A673 (cell line): Measurements from ENCODE around the gene TPGS1. TPM values are rescaled to one million over a fixed set of nuclear protein-coding genes. Genes with fewer than 3 reads are reported as not detected.
A peak's percentile ranks its signal among the peaks of the same experiment; 100 is the strongest.

Experiments
- BruUV-seq: library from RNA; stranded (reverse); fragments of 400-500 nt; replicated peaks from 2 replicates; lab custom pipeline; 2021; lab: Mats Ljungman, UMichigan
- CTCF ChIA-PET: fragments of 300-600 bp; sonication (Branson Sonifier 250); formaldehyde crosslinking; loops from one replicate; lab custom pipeline; 2022; ENCODE audit warnings: antibody characterized with exemption; lab: Charles Lee
- POLR2A ChIA-PET: fragments of 300-600 bp; sonication (Branson Sonifier 250); formaldehyde crosslinking; loops from one replicate; lab custom pipeline; 2022; ENCODE audit warnings: antibody characterized with exemption; ENCODE audit not compliant: low non-redundant PET; lab: Charles Lee
- DNase-seq: peaks from one replicate; pipeline ENCODE4 v3.0.0-alpha.2; 2015; ENCODE audit warnings: low spot score
- H3K27ac ChIP-seq: fragments of 200-600 bp; sonication (generic); 2 replicates; pipeline ENCODE4 v1.5.1; 2016; ENCODE audit warnings: mixed run types, low read depth, mild to moderate bottlenecking, mixed read lengths, antibody characterized with exemption, low read length; ENCODE audit not compliant: poor library complexity, severe bottlenecking
- H3K27me3 ChIP-seq: fragments of 200-600 bp; sonication (generic); replicated peaks from 2 replicates; pipeline ENCODE4 v1.6.1; 2017; ENCODE audit warnings: mixed run types, low read depth, mild to moderate bottlenecking, mixed read lengths, antibody characterized with exemption, low read length; ENCODE audit not compliant: insufficient read depth, poor library complexity
- H3K36me3 ChIP-seq: fragments of 200-600 bp; sonication (generic); 2 replicates; pipeline ENCODE4 v1.6.1; 2016; ENCODE audit warnings: mixed run types, mild to moderate bottlenecking, mixed read lengths, antibody characterized with exemption, low read length; ENCODE audit not compliant: insufficient read depth, poor library complexity, severe bottlenecking
- H3K4me1 ChIP-seq: fragments of 200-600 bp; sonication (generic); 2 replicates; pipeline ENCODE4 v1.6.1; 2017; ENCODE audit warnings: mixed run types, mild to moderate bottlenecking, mixed read lengths, antibody characterized with exemption, low read length; ENCODE audit not compliant: insufficient read depth, poor library complexity, severe bottlenecking
- H3K4me3 ChIP-seq: fragments of 200-600 bp; sonication (generic); 2 replicates; pipeline ENCODE4 v1.5.1; 2016; ENCODE audit warnings: low read depth, mixed run types, mild to moderate bottlenecking, mixed read lengths, low read length; ENCODE audit not compliant: poor library complexity, severe bottlenecking
- H3K9me3 ChIP-seq: fragments of 200-600 bp; sonication (generic); 2 replicates; pipeline ENCODE4 v1.6.1; 2016; ENCODE audit warnings: mixed run types, low read depth, mild to moderate bottlenecking, mixed read lengths, antibody characterized with exemption, low read length; ENCODE audit not compliant: poor library complexity, severe bottlenecking
- CTCF ChIP-seq: fragments of 300-800, 200-600 bp; sonication (generic); conservative IDR thresholded peaks from 2 replicates; pipeline ENCODE4 v1.5.1; 2017; ENCODE audit warnings: low read depth, mild to moderate bottlenecking, antibody characterized with exemption, low read length, moderate library complexity, mixed read lengths
- EZH2 ChIP-seq: fragments of 200-600 bp; sonication (generic); IDR thresholded peaks from 2 replicates; pipeline ENCODE4 v1.6.1; 2017; ENCODE audit warnings: borderline replicate concordance, low read depth, mild to moderate bottlenecking, mixed read lengths, antibody characterized with exemption, low read length; ENCODE audit not compliant: poor library complexity, severe bottlenecking
- intact Hi-C: fragments of 100-400 bp; cut with micrococcal nuclease; formaldehyde crosslinking; loops from one replicate; pipeline ENCODE4 v1.10.0; 2022; ENCODE audit not compliant: unreplicated experiment
- total RNA-seq: library from RNA; stranded (reverse); gene quantifications from 2 replicates; pipeline ENCODE4 v1.2.3, GENCODE V29; 2021

TPGS1 gene
- total RNA-seq, 1 experiment from 2014 or later: 22.2 TPM

- intact Hi-C loops: no loop called here
- POLR2A ChIA-PET: no interaction called here
These were observed 17.7 kb downstream of the TPGS1 start for GRCh38 chr19:525029-525428.

GRCh38 chr19:525857-526419 is 18.6 kb downstream of the TPGS1 start:
- no TSS peak for BruUV-seq
- ChIA-PET POLR2A (no interaction called here), CTCF (interaction anchor here (1.0 kb wide), 1 partner anchor 15 kb away, joined by 5 read pairs; no protein-coding TSS in a partner anchor)
- H3K9me3 ChIP-seq: no peaks in the 10 kb centered on the region
- H3K4me3 ChIP-seq: no peak overlapping the region
- no peak overlapping the region for H3K27ac ChIP-seq
- H3K4me1 ChIP-seq: peaks cover 11% of the 10 kb centered on the region
- no peaks in the 10 kb centered on the region for H3K27me3 ChIP-seq
- H3K36me3 ChIP-seq: no peaks in the 10 kb centered on the region
- TF ChIP-seq EZH2: no peak
- TF ChIP-seq CTCF: no peak
- DNase-seq: no peak
- intact Hi-C loops: no loop called here

More at GRCh38 chr19:525029-525428, 17.7 kb downstream of the TPGS1 start:
- H3K27ac ChIP-seq: no peak overlapping the region
- H3K27me3 ChIP-seq: no peaks in the 10 kb centered on the region
- TF ChIP-seq EZH2 (no peak), CTCF (no peak)
- no peaks in the 10 kb centered on the region for H3K9me3 ChIP-seq
- H3K36me3 ChIP-seq: no peaks in the 10 kb centered on the region
- no TSS peak for BruUV-seq
- no peak for DNase-seq
- H3K4me3 ChIP-seq: no peak overlapping the region
- CTCF ChIA-PET: interaction anchor here (1.7 kb wide), 1 partner anchor 14 kb away, joined by 5 read pairs; no protein-coding TSS in a partner anchor
- peaks cover 7% of the 10 kb centered on the region for H3K4me1 ChIP-seq

- TF ChIP-seq CTCF: no peak
- TF ChIP-seq EZH2: no peak
- CTCF ChIA-PET: interaction anchor here (0.6 to 1.0 kb wide), 2 partner anchors 19 to 24 kb away, joined by 3 to 11 read pairs; no protein-coding TSS in a partner anchor
- DNase-seq: no peak
- no TSS peak for BruUV-seq
- peaks cover 13% of the 10 kb centered on the region for H3K4me1 ChIP-seq
- H3K4me3 ChIP-seq: peak overlapping the region; percentile 100
- no peaks in the 10 kb centered on the region for H3K9me3 ChIP-seq
- peaks cover 3% of the 10 kb centered on the region for H3K36me3 ChIP-seq
- intact Hi-C loops: loop anchor here (5.0 kb wide), 1 partner anchor 42 kb away; the partner anchor contains the start of gene BSG
- H3K27ac ChIP-seq: peak overlapping the region; percentile 95
- POLR2A ChIA-PET: interaction anchor here (0.7 kb wide), 1 partner anchor 21 kb away, joined by 11 read pairs; no protein-coding TSS in a partner anchor
- H3K27me3 ChIP-seq: no peaks in the 10 kb centered on the region
These were observed 23.1 kb downstream of the TPGS1 start for GRCh38 chr19:530134-531008.
